Esophagus muscularis mucosa (tissue), 4 donors: ENCODE data around the gene SNCB.

Experiments
- EP300 ChIP-seq: sonication (generic); formaldehyde crosslinking; IDR thresholded peaks from one replicate; pipeline ENCODE4 v1.6.1; 2017; ENCODE audit warnings: antibody characterized with exemption
- POLR2A ChIP-seq: fragments of 450-650 bp; IDR thresholded peaks from one replicate; pipeline ENCODE4 v1.6.1; 2017; ENCODE audit warnings: antibody characterized with exemption, moderate library complexity, mild to moderate bottlenecking, low read depth
- POLR2AphosphoS5 ChIP-seq, 2 donors: sonication (generic); formaldehyde crosslinking; IDR thresholded peaks; one replicate each; pipeline ENCODE4 v1.6.1; 2017; ENCODE audit warnings: antibody characterized with exemption in 2 of 2
- TF ChIP-seq, protein P1 (sequence below), 3 experiments: fragments of 200-600 bp in 2 of 3; fragments of 450-650 bp in 1 of 3; sonication (generic) in 2 of 3; IDR thresholded peaks; one replicate each; pipeline ENCODE4 v1.5.1; 2017 to 2019; ENCODE audit warnings: antibody characterized with exemption in 3 of 3, mild to moderate bottlenecking in 2 of 3, moderate library complexity in 1 of 3

DNA sequence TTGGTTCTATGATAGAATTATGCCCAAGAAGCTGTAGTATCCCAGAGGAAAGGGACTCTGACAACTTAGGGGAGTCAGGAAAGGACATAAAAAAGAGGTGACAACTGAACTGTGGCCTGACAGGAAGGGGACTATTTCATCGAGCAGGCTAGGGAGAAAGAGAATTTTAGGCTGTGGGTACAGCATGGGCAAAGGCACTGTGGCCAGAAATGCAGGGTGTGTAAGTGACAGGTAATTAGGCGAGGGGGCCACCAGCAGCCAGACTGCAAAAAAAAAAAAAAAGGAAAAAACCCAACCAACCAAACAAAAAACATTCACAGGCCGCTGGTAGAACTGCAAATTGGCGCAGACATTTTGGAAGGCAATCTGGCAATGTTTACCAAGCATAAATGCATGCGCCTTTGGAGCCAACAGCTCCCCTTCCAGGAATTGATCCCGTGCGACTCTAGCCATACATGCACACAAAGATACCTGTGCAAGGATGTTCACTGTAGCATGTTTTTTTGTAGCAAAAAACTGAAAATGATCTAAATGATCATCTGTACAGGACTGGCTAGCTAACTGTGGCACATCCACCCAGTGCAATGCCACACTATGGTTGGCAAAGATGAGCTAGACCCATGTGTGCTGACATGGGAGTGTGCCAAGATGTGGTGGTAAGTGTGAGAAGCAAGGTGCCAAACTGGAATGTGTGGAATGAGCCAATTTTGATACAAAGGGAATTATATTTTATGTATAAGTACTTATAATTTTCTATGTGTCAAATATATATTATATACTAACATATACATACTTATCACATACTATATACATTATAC lies 1.3 kb upstream of the SNCB start:
- TF ChIP-seq, protein P1, sequence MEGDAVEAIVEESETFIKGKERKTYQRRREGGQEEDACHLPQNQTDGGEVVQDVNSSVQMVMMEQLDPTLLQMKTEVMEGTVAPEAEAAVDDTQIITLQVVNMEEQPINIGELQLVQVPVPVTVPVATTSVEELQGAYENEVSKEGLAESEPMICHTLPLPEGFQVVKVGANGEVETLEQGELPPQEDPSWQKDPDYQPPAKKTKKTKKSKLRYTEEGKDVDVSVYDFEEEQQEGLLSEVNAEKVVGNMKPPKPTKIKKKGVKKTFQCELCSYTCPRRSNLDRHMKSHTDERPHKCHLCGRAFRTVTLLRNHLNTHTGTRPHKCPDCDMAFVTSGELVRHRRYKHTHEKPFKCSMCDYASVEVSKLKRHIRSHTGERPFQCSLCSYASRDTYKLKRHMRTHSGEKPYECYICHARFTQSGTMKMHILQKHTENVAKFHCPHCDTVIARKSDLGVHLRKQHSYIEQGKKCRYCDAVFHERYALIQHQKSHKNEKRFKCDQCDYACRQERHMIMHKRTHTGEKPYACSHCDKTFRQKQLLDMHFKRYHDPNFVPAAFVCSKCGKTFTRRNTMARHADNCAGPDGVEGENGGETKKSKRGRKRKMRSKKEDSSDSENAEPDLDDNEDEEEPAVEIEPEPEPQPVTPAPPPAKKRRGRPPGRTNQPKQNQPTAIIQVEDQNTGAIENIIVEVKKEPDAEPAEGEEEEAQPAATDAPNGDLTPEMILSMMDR (IDR thresholded peaks at IDR 0.05), result no peak
- TF ChIP-seq EP300 (no peak), POLR2A (no peak), POLR2AphosphoS5 (IDR thresholded peaks at IDR 0.05) (no peak)
